GM12872 (cell line): Measurements from ENCODE around the gene BMPER.

Experiments
- CTCF ChIP-seq: IDR thresholded peaks from 3 replicates; pipeline ENCODE4 v1.5.1; 2011; ENCODE audit warnings: low read depth, mild to moderate bottlenecking, low read length, moderate library complexity; ENCODE audit not compliant: insufficient read depth

Gene BMPER

DNA sequence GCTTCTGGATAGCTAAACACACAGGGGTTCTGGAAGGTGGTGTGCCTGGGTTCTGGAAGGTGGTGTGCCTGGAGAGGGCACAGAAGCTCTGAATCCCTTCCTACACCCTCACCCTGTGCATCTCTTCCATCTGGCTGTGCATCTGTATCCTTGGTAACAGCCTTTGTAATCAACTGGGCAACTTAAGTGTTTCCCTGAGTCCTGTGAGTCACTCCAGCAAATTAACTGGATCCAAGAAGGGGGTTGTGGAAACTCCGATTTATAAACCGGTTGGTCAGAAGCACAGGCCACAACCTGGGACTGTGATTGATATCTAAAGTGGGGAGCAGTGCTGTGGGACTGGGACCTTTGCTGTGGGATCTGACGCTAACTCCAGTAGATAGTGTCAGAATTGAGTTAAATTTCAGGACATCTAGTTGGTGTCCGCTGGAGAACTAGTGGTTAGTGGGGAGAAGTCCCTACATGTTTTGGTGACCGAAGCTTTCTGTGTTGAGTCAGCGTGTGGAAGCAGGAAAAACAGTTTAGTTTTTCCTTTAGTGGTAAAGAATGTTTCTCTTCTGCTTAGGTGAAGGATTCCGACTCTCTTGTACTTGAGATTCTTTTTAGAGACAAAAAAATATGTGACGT, 228.1 kb downstream of the BMPER start:
- TF ChIP-seq CTCF, result no peak

- peak; percentile 77 for TF ChIP-seq CTCF
Measured at GRCh38 chr7:34133983-34134782, 228.8 kb downstream of the BMPER start.

DNA sequence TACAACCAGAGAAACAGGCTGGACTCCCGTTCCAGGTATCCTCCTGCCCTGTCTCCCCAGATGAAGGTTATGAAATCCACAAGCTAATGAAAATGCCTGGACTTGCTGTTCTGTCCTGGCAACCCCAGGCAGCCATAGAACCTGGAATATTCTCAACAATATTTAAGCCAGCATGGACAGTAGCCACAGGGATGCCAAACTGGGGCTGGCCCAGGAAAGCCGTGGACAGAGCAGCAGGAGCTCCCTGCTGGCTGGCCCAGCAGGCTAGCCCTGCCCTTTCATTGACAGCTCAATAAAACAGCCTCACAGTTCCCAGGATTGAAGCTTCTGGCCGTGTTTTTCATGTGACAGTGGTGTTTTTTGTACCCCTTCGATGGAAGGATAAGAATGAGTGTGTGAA, 230.6 kb downstream of the BMPER start:
- TF ChIP-seq CTCF, result no peak

DNA sequence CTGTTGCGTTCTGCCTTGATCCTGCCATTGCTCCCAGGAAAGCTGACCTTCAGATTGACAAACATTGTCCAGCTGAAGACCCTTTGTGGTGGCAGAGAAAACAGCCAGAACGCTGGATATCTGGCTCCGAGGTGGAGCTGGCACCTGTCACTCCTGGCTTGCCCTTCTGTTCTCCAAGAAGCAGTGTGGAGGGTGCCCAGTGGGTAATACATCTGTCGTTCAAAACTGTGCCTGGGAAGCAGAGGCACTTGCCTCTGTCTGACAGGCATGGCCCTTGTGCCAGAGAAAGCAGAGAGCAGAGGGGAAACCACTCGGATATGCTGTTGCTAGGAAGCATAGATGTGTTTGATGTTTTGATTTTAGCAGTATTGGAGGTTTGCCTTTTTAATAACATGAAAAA, 231.4 kb downstream of the BMPER start:
- TF ChIP-seq CTCF, result no peak

DNA sequence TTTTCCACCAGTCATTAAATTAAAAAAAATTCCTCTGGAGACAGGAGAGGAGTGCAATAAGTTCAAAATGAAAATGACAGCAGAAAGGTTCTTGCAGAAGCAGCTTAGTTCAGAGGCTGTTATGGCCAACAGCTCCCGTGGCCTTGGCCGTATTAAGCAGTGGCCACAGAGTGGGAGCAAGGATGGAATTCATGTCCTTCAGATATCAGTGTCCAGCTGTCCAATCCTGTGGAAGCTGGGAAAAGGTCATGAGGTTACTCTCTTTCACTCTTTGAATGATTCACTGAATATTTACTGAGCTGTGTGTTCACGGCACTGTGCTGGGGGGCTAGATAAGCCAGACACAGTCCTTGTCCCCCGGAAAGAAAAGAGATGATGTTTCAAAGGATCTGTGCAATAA, 231.8 kb downstream of the BMPER start:
- no peak for TF ChIP-seq CTCF

DNA sequence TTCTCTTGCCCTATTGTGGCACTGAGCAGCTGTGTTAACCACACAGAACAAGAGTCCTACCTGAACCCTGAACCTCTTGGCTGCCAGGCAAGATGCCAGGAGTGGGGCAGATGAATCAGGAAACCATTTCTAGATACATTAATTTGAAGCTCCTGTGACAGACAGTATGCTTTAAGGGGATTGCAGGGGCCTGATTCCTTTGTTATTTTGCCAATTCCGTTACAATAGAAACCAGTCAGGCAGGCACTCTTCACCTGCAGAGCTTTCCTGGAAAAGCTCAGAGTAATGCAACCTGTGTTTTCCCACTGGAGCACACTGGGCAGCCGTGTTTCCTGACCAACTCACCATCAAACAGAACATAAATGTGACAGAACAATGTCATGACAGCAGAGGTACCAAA, 233.1 kb downstream of the BMPER start:
- TF ChIP-seq CTCF, result no peak

DNA sequence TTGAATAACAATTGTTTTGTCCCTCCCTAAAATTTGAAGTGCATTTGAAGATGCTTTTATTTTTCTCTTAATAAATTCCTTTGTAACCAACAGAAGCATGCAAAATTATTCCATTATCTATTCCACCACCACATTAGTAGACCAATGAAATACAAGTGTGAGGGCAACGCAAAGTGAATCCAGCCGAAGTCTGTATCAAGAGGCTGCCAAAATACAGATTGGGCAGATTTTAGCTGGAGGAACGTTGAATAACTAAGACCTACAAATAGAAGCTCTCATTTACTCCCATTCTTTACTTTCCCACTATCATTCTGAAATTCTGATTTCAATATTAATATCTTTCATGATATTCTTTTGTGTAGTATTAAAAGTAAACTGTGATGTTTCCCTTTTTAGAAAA, 233.7 kb downstream of the BMPER start:
- no peak for TF ChIP-seq CTCF
